Right renal pelvis (tissue), 4 donors: ENCODE data around the gene LACTBL1. TPM values are rescaled to one million over a fixed set of nuclear protein-coding genes. Genes with fewer than 3 reads are reported as not detected.
A peak's percentile ranks its signal among the peaks of the same experiment; 100 is the strongest.
"Not testable (repeated sequence)": the region's sequence is repeated elsewhere in the genome, so short reads cannot be mapped to it uniquely, and the experiment has no call there.

Experiments
- DNase-seq, 4 donors: peaks; one replicate each; pipeline ENCODE4 v3.0.0-alpha.2; 2013; ENCODE audit warnings: low read depth in 4 of 4, low spot score in 3 of 4, missing footprints in 1 of 4
- polyA plus RNA-seq, 4 donors: library from polyadenylated mRNA; unstranded; fragments of 120-200 nt; gene quantifications; one replicate each; pipeline ENCODE4 v1.2.1, GENCODE V29; 2013; ENCODE audit not compliant: insufficient read length in 4 of 4

LACTBL1 gene, protein sequence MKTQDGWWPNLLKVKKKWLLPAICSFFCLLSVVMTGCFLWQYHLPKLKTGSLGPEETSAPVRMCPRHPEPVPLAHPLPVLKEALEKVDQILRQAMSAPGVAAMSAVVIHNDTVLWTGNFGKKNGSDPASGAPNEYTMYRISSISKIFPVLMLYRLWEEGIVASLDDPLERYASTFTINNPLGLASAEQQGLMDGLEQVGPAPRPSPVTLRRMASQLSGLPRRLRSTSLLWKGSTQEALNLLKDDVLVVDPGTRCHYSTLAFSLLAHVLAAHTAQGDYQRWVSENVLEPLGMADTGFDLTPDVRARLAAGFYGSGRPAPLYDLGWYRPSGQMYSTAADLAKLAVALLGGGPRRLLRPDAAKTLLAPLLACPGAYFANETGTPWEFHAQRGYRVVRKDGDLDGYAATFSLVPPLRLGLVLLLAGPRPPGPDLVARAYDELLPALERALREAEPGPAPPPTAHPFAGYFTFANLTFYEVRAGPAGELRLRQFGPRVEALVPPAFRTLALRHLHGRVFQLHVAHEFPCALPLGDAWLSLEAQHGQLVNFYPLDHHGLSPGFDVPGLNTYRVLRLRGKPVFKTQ
- under 1 TPM in 1 of 4 donors, not detected in 3; 0.04 TPM for polyA plus RNA-seq

DNA sequence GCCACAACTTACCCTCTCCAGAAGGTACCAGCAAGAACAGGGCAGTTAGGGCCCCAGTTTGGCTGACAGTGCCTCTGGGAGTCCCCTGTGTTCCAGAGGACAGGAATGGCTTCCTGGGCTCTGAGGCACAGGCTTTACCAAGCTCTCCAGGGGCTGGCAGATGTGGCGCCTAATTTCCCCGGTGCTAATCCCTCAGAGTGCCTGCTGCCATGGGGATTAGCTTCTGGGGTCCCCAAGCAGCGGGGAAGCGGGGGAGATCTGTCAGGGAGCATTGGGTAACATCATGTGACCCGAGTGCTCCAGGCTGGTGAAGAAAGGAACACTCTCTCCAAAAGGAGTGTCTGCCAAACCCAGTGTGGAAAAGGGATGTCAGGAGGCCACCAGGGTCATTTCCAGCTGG is at the start of gene LACTBL1:
Gene LACTBL1, minus strand, starts transcription at position 107 of the 400 bp plus-strand sequence. CDS start 550 bp downstream, outside the sequence.
- no peak for DNase-seq

DNA sequence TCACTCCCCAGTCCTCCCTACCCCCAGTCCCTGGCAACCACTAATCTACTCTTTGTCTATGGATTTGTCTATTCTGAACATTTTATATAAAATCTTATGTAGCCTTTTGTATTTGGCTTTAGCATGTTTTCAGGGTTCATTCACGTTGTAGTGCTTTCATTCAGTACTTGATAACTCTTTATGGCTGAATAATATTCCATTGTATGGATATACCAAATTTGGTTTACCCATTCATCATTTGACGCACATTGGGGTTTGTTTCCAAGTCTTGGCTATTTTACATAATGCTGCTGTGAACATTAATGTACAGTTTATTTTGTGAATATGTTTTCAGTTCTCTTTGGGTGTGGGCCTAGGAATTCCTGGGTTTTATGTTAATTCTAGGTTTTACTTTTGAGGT is 49.2 kb upstream of the LACTBL1 start:
- no peak for DNase-seq

DNA sequence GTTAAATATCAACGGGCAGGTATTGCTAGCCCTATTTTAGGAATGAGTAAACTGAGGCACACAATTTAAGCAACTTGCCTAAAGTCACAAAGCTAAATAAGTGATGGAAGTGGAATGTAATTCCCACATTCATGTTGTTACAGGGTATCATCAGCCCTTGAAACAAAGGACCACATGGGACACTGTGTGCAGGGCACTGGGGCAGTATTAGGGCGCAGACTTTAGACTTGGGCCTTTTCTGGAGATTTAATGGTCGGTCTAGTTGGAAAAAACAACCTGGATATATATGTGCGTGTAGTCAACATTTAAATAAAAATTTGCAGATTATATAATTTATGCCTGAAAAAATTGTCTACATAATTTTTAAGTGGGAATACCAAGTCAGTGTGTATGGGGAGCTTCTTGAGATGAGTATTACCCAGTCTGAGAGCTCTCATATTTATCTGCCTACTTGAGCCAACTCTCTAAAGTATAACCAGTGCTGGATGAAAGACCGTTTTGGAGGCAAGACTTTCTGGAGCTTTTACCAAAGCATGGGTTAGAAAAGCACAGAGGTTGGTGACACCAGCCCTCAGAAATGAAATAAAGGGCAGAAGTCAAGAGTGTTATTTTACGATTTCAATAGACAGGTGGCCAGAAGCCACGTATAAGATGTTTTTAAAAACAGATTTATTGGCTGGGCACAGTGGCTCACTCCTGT is 48.2 kb upstream of the LACTBL1 start:
- DNase-seq: peak in 2 of 4 donors; percentile 6 to 19

DNA sequence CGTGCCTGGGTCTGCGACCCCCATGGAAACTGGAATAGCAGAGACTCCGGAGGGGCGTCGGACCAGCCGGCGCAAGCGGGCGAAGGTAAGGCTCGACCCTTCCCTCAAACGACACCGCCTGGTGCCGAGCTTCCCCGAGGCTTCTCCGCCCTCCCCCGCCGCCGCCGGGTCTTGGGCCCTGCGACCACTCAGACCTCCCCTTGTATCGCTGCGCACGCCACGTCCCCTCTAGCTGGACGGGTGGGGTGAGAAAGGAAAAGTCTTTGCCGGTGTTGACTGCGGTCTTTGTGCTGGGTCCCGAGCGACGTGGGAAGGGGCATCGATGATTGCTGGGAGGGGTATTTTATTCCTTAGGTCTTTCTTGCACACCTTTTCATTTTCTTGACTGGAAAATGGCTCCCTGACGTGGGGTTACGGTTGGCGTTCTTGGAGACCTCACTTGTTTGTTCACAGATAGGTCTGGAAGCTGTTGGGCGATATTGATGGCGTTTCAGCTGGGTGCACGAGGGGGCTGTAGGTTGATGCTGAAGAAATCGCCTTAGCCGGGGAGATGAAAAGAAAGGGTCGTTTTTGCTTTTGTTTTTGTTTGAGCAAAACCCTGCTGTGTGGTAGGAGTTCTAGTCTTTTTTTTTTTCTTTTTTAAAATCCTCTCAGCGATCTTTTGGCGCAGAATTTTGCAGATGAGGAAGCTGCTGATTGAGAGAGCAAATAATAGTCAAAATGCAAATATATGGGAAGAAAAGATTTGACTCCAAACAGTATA is 47.4 kb upstream of the LACTBL1 start:
- DNase-seq: peak; percentile 46 to 68 (median 52)

DNA sequence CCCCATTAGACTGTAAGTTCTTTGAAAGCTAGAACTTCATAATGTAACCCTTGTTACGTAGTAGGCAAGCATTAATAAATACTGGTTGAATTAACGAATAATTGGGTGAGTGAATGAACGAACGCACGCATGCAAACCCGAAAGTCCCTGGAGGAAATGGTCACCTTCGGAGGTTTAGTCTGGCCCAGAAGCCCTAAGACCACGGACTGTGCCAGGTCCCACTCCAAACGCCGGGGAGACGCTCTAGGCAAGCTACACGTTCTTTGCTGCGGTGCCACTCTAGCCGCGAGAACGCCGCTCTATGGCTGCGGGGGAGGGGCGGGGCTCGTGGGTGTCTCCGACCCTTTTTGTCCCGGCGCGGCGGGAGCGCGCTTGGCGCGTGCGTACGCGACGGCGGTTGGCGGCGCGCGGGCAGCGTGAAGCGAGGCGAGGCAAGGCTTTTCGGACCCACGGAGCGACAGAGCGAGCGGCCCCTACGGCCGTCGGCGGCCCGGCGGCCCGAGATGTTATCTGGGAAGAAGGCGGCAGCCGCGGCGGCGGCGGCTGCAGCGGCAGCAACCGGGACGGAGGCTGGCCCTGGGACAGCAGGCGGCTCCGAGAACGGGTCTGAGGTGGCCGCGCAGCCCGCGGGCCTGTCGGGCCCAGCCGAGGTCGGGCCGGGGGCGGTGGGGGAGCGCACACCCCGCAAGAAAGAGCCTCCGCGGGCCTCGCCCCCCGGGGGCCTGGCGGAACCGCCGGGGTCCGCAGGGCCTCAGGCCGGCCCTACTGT is 46.6 kb upstream of the LACTBL1 start, which contains the start of gene KDM1A:
Gene KDM1A, plus strand, starts transcription at position 375 of the 769 bp plus-strand sequence. Its CDS starts 129 bp downstream, at position 504.
- peak; percentile 93 to 95 (median 94) for DNase-seq

DNA sequence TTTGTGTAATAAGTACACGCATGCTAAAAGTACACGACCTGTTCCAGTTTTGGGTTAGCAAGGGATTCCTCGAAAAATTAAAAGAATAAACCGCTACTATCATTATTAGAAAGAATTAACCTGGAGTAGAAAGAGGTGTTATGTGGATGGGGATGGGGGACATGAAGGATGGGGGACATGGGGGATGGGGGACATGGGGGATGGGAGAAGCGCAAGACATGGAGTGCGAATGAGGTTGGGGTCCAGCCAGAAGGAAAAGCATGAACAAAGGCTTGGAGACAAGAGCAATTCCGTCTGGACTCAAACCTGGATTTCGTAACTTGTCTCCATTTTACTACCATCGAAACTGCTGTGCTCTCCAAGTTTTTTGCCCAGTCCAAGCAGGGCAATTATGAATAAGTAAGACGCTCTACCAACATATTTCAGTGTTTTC is 46.0 kb upstream of the LACTBL1 start:
- no peak for DNase-seq

DNA sequence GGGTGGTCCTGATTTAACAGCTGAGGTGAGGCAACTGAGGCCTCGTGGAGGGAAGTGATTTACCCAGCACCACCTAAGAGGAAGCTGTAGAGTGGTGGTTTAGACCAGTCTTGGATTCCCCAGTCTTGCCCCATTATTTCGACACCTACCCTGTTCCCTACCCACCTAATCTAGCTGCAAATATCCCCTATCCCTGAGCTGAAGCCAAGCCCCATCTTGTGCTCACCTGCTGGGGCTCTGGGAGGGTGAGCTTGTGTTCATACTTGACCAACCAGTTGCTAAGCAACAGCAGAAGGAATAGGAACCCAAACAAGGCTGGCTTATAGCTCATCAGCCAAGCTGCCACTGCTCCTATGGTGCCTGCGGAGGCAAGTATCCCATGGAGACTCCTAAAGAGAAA is 41.0 kb upstream of the LACTBL1 start:
- DNase-seq: peak; percentile 8 to 47 (median 40)

DNA sequence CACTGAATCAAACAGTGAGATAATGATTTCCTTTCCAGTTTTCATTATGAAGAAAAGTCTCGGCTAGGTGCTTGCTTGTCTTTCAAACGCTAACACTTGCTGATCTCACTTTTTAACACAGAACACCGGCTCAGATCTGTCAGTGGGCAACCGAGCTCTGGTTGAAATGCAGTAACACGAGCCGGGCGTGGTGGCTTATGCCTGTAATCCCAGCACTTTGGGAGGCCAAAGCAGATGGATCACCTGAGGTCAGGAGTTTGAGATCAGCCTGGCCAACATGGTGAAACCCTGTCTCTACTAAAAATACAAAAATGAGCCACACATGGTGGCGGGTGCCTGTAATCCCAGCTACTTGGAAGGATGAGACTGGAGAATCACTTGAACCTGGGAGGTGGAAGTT is 37.4 kb upstream of the LACTBL1 start:
- DNase-seq: not testable (repeated sequence)

DNA sequence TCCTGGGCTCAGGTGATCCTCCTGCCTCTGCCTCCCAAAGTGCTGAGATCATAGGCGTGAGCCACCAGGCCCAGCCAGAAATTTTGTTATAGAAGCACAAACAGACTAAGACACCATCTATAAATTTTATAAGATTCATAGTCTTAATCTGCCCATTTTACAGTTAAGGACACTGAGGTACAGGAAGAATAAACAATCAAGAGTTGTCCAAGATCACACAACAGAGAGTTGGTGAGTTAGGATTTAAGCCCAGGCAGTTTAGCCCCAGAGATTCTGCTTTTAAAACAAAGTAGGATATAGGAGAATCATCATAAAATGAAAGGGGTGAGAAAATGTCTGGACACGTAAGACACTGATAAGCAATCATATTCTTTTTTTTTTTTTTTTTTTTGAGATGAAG is 36.2 kb upstream of the LACTBL1 start:
- DNase-seq: no peak

DNA sequence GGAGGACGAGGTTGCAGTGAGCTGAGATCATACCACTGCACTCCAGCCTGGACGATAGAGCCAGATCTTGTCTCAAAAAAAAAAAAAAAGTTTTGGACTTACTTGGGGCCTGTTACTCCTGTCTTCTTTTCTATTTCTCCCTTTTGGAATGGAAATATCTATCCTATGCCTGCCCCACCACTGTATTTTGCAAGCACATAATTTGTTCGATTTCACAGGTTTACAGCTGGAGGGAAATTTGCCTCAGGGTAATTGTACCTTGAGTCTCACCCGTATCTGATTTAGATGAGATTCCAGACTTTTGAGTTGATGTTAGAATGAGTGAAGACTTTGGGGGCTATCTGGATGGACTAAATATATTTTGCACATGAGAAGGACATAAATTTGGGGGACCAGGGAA is 34.4 kb upstream of the LACTBL1 start:
- DNase-seq: no peak

DNA sequence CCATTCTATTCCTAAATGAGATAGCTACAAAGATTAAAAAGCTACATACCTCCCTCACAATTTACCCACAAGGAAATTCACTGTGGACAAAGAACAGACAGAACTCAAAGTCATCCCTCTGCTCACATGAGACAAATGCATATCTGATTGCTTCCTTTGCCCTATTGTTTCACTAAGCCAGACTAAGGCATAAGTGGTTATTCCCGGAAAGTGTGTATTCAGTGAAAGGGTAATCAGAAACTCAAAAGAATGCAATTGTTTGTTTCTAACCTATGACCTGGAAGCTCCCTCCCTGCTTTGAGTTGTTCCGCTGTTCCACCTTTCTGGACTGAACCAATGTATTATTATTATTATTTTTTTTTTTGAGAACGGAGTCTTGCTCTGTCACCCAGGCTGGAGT is 32.1 kb upstream of the LACTBL1 start:
- not testable (repeated sequence) for DNase-seq

DNA sequence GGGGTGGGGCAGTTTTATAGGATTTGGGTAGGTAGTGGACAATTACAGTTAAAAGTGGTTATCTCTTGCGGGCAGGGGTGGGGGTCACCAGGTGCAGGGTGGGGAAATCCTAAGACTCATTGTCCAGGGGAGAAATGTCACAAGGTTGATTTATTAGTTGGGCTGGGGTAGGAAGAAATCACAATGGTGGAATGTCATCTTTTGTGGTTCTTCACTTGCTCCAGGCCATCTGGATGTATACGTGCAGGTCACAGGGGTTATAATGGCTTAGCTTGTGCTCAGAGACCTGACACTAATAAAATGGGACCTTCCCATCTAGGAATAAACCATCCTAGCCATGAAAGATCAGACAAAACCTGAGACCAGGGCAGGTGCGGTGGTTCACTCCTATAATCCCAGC is 31.4 kb upstream of the LACTBL1 start:
- no peak for DNase-seq

DNA sequence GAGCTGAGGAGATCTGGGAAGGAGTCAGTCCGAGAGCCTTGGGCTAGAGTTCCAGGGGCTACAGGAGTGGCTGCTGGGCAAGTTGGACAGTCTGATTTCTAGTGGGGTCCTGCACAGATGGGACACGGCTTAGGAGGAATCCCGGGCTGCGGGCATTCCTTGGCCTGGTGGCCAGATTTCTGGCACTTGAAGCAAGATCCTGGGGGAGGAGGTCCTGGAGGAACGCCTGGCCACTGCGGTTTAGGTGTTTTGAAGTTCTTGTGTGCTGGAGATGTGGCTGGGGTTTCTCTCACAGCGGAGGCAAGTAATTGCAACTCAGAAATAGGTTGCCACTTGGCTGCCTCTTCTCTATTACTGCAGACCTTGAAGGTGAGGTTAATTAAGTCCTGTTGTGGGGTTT is 29.6 kb upstream of the LACTBL1 start:
- DNase-seq: not testable (repeated sequence)

DNA sequence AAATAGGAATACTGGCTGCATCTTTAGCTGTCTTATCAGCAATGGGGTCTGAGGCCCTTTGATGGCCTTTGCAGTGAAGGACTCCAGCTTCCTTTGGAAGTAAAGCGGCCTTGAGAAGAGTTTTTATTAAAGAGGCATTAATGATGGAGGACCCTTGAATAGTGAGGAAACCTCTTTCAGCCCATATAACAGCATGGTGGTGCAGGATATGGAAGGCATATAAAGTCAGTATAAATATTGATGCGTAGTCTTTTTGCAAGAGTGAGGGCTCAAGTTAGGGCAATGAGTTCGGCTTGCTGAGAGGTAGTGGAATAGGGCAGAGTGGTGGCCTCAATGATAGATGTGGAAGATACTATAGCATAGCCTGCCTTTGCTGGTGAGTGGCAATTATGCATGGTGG is 27.5 kb upstream of the LACTBL1 start:
- not testable (repeated sequence) for DNase-seq

DNA sequence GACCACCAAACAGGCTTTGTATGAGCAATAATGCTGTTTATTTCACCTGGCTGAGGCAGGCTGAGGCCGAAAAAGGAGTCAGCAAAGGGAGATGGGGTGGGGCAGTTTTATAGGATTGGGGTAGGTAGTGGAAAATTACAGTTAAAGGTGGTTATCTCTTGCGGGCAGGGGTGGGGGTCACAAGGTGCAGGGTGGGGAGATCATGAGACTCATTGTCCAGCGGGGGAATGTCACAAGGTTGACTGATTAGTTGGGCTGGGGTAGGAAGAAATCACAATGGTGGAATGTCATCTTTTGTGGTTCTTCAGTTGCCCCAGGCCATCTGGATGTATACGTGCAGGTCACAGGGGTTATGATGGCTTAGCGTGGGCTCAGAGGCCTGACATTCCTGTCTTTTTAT is 24.9 kb upstream of the LACTBL1 start:
- DNase-seq: not testable (repeated sequence)

DNA sequence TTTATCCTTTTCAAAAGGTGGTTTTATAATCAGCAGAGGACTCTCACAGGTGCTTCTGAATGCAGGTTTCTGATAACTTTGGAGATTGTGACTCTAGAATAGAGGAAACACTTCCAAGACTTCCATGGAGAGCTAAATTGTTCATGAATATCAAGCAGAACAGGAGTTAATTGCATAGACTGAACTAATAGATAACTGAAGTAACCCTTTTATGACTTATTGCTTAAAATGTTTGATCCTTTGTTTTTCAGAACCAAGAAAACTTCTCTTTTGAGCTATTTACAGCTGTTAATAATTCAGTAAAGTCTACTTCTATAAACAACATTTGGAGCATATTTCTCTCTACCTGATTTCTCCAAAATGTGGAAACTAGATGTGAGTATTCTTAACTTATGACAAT is 23.1 kb upstream of the LACTBL1 start:
- DNase-seq: no peak

DNA sequence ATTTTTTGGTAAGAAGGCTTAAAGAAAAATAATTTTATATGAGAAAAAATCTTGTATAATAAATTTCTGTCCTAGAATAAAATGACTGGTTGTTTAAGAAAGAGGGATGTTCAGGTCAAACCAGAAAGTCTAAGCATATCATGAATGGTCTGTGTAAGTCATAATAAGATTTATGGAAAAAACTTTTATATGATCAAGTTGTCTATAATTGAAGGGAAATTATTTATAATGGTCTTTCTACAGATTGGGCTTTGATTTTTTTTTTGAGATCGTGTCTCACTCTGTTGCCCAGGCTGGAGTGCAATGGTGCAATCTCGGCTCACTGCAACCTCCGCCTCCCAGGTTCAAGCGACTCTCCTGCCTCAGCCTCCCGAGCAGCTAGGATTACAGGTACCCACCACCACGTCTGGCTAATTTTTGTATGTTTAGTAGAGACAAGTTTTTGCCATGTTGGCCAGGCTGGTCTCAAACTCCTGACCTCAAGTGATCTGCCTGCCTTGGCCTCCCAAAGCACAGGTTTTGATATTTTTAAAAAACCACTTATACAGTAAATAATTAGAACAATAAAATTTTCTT is 20.6 kb upstream of the LACTBL1 start:
- DNase-seq: not testable (repeated sequence)

DNA sequence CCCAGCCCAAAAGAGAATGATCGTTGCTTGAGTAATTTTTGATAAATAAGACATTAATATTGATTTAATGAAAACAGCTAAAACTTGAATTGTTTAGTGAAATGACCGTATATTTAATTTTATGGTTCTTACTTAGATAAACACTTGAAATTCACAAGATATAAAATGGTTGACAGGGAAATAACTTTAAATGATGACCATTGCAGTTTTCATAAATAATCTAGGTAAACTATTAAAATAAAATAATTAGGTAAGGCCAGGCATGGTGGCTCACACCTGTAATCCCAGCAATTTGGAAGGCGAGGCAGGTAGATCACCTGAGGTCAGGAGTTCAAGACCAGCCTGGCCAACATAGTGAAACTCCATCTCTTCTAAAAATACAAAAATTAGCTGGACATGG is 19.7 kb upstream of the LACTBL1 start:
- DNase-seq: not testable (repeated sequence)

DNA sequence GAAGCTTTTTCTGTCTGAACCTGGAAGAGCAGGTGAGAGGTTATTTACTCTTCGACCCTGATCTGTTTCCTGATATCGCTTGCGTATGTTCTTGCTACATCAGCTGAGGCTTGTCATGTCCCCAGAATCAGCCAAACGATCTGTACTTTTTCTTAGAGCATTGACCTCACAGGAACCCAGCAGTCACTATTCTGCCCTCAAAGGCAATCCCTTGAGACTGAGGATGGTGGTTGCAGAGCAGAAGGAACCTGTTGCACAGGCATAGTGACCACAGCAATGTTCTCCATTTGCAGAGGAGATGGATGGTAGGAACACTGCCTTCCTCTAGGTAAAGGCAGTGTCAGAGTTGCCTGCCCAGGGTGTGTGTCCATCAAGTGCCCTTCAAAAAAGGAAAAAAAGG is 11.3 kb upstream of the LACTBL1 start:
- no peak for DNase-seq

DNA sequence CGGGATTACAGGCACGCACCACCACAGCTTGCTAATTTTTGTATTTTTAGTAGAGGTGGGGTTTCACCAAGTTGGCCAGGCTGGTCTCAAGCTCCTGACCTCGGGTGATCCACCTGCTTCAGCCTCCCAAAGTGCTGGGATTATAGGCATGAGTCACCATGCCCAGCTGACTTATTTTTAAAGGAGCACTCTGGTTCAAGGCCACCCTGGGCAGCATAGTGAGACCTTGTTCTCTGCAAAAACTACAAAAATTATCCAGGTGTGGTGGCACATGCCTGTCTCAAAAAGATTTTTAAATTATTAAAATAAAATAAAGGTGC is 7.8 kb upstream of the LACTBL1 start:
- not testable (repeated sequence) for DNase-seq
